Neural cell (in vitro differentiated cells): ENCODE data around the gene BRAF.

Source experiments
- EZH2 ChIP-seq: fragments of 200-600, 300-800 bp; shearing (Covaris generic), sonication (generic); IDR thresholded peaks from 2 replicates; pipeline ENCODE4 v1.6.1; 2014; ENCODE audit warnings: antibody characterized with exemption, low read length, borderline replicate concordance, mild to moderate bottlenecking; ENCODE audit not compliant: insufficient read depth, poor library complexity, severe bottlenecking
- RAD21 ChIP-seq: fragments of 450-650 bp; conservative IDR thresholded peaks from 2 replicates; pipeline ENCODE4 v1.6.1; 2014; ENCODE audit warnings: antibody characterized with exemption, mild to moderate bottlenecking, moderate library complexity
- TF ChIP-seq, protein P1 (sequence below): fragments of 450-650 bp; IDR thresholded peaks from 2 replicates; pipeline ENCODE4 v1.5.1; 2014; ENCODE audit warnings: antibody characterized with exemption, mild to moderate bottlenecking, moderate library complexity; ENCODE audit not compliant: poor library complexity, severe bottlenecking

DNA sequence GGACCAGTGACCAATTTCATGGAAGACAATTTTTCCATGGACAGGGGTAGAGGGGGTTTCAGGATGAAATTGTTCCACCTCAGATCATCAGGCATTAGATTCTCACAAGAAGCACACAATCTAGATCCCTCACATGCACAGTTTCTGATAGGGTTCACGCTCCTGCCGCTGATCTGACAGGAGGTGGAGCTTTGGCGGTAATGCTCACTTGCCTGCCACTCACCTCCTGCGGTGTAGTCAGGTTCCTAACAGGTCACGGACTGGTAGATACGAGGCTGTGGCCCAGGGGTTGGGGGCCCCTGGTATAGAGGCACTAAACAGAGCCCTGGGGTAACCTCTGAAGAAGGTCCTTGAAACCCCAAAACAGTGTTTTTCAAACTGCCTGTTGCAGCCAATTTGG, 6.5 kb downstream of the BRAF start:
- no peak for TF ChIP-seq EZH2
- TF ChIP-seq, protein P1, sequence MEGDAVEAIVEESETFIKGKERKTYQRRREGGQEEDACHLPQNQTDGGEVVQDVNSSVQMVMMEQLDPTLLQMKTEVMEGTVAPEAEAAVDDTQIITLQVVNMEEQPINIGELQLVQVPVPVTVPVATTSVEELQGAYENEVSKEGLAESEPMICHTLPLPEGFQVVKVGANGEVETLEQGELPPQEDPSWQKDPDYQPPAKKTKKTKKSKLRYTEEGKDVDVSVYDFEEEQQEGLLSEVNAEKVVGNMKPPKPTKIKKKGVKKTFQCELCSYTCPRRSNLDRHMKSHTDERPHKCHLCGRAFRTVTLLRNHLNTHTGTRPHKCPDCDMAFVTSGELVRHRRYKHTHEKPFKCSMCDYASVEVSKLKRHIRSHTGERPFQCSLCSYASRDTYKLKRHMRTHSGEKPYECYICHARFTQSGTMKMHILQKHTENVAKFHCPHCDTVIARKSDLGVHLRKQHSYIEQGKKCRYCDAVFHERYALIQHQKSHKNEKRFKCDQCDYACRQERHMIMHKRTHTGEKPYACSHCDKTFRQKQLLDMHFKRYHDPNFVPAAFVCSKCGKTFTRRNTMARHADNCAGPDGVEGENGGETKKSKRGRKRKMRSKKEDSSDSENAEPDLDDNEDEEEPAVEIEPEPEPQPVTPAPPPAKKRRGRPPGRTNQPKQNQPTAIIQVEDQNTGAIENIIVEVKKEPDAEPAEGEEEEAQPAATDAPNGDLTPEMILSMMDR, result no peak
- no peak for TF ChIP-seq RAD21
